Immature natural killer cell (primary cell): ENCODE results near the gene DRD2. TPM values are rescaled to one million over a fixed set of nuclear protein-coding genes. Genes with fewer than 3 reads are reported as not detected.

ENCODE experiments used
- DNase-seq, 3 donors: peaks; one replicate each; pipeline ENCODE4 v3.0.0; 2022; ENCODE audit warnings: mixed read lengths in 1 of 3
- H3K27ac Mint-ChIP-seq, 6 donors: one replicate each; pipeline ENCODE4 v1.8.0; 2020; ENCODE audit warnings: mixed read lengths in 6 of 6, mild to moderate bottlenecking in 5 of 6, inconsistent platforms in 4 of 6, moderate library complexity in 3 of 6
- H3K27me3 Mint-ChIP-seq, 3 donors: one replicate each; pipeline ENCODE4 v1.8.0; 2020 to 2021; ENCODE audit warnings: low read depth in 3 of 3, mild to moderate bottlenecking in 3 of 3, mixed read lengths in 3 of 3, moderate library complexity in 3 of 3, inconsistent platforms in 1 of 3
- H3K36me3 Mint-ChIP-seq, 3 donors: one replicate each; pipeline ENCODE4 v1.8.0; 2020; ENCODE audit warnings: mixed read lengths in 3 of 3, inconsistent platforms in 2 of 3, mild to moderate bottlenecking in 2 of 3
- H3K4me1 Mint-ChIP-seq, 2 donors: one replicate each; pipeline ENCODE4 v1.8.0; 2020; ENCODE audit warnings: inconsistent platforms in 2 of 2, mild to moderate bottlenecking in 2 of 2, mixed read lengths in 2 of 2, moderate library complexity in 1 of 2
- H3K4me3 Mint-ChIP-seq, 5 donors: one replicate each; pipeline ENCODE4 v1.8.0; 2020; ENCODE audit warnings: mild to moderate bottlenecking in 5 of 5, mixed read lengths in 5 of 5, inconsistent platforms in 3 of 5, moderate library complexity in 3 of 5
- H3K9me3 Mint-ChIP-seq, 6 donors: one replicate each; pipeline ENCODE4 v1.8.0; 2020; ENCODE audit warnings: mild to moderate bottlenecking in 6 of 6, mixed read lengths in 6 of 6, inconsistent platforms in 4 of 6, moderate library complexity in 3 of 6
- polyA plus RNA-seq, 3 donors: library from polyadenylated mRNA; unstranded; fragments of 300-500 nt; fragmentation: Illumina TruSeq; gene quantifications; one replicate each; pipeline ENCODE4 v1.2.3, GENCODE V29; 2021

DRD2 gene
- polyA plus RNA-seq, 3 donors from 2014 or later, result not detected

GRCh38 chr11:113411536-113411935, 63.7 kb downstream of the DRD2 start:
- Mint-ChIP-seq H3K9me3 (no peaks in the 10 kb centered on the region), H3K36me3 (no peaks in the 10 kb centered on the region), H3K4me1 (no peaks in the 10 kb centered on the region), H3K4me3 (no peak overlapping the region), H3K27ac (no peak overlapping the region), H3K27me3 (peaks cover 0 to 5% (median 4%) of the 10 kb centered on the region in 3 donors)
- DNase-seq, result no peak

GRCh38 chr11:113410414-113411135, 64.6 kb downstream of the DRD2 start:
- DNase-seq, result no peak
- H3K27me3 Mint-ChIP-seq, result peaks cover 0 to 5% (median 4%) of the 10 kb centered on the region in 3 donors
- no peaks in the 10 kb centered on the region for H3K36me3 Mint-ChIP-seq
- no peak overlapping the region for H3K4me3 Mint-ChIP-seq
- H3K9me3 Mint-ChIP-seq, result no peaks in the 10 kb centered on the region
- H3K4me1 Mint-ChIP-seq, result no peaks in the 10 kb centered on the region
- H3K27ac Mint-ChIP-seq, result no peak overlapping the region

GRCh38 chr11:113409526-113409925, 65.7 kb downstream of the DRD2 start:
- H3K36me3 Mint-ChIP-seq, result no peaks in the 10 kb centered on the region
- no peaks in the 10 kb centered on the region for H3K4me1 Mint-ChIP-seq
- no peaks in the 10 kb centered on the region for H3K9me3 Mint-ChIP-seq
- H3K27me3 Mint-ChIP-seq, result peaks cover 0 to 5% (median 3%) of the 10 kb centered on the region in 3 donors
- no peak overlapping the region for H3K4me3 Mint-ChIP-seq
- DNase-seq, result no peak
- H3K27ac Mint-ChIP-seq, result no peak overlapping the region

- no peak for DNase-seq
- Mint-ChIP-seq H3K4me1 (no peaks in the 10 kb centered on the region), H3K36me3 (no peaks in the 10 kb centered on the region), H3K27me3 (peaks cover 0 to 6% (median 0%) of the 10 kb centered on the region in 3 donors), H3K9me3 (no peaks in the 10 kb centered on the region), H3K27ac (no peak overlapping the region), H3K4me3 (no peak overlapping the region)
Observed at GRCh38 chr11:113408887-113409286, 66.3 kb downstream of the DRD2 start.

- H3K27me3 Mint-ChIP-seq, result peaks cover 0 to 6% (median 0%) of the 10 kb centered on the region in 3 donors
- H3K9me3 Mint-ChIP-seq, result no peaks in the 10 kb centered on the region
- H3K36me3 Mint-ChIP-seq, result no peaks in the 10 kb centered on the region
- no peak overlapping the region for H3K4me3 Mint-ChIP-seq
- H3K4me1 Mint-ChIP-seq, result no peaks in the 10 kb centered on the region
- DNase-seq, result no peak
- no peak overlapping the region for H3K27ac Mint-ChIP-seq
Observed at GRCh38 chr11:113408206-113408605, 67.0 kb downstream of the DRD2 start.

GRCh38 chr11:113407163-113407562, 68.0 kb downstream of the DRD2 start:
- Mint-ChIP-seq H3K9me3 (no peaks in the 10 kb centered on the region), H3K27me3 (peaks cover 0 to 6% (median 0%) of the 10 kb centered on the region in 3 donors), H3K4me1 (no peaks in the 10 kb centered on the region), H3K27ac (peak overlapping the region in 1 of 6 donors; percentile 40), H3K4me3 (no peak overlapping the region), H3K36me3 (no peaks in the 10 kb centered on the region)
- DNase-seq, result no peak

GRCh38 chr11:113405724-113406478, 69.3 kb downstream of the DRD2 start:
- no peak for DNase-seq
- H3K4me3 Mint-ChIP-seq, result no peak overlapping the region
- H3K36me3 Mint-ChIP-seq, result no peaks in the 10 kb centered on the region
- no peaks in the 10 kb centered on the region for H3K4me1 Mint-ChIP-seq
- no peaks in the 10 kb centered on the region for H3K9me3 Mint-ChIP-seq
- H3K27ac Mint-ChIP-seq, result no peak overlapping the region
- peaks cover 0 to 3% (median 0%) of the 10 kb centered on the region in 3 donors for H3K27me3 Mint-ChIP-seq

- DNase-seq, result no peak
- Mint-ChIP-seq H3K4me3 (no peak overlapping the region), H3K27ac (peak overlapping the region in 1 of 6 donors; percentile 44), H3K4me1 (no peaks in the 10 kb centered on the region), H3K9me3 (no peaks in the 10 kb centered on the region), H3K36me3 (no peaks in the 10 kb centered on the region), H3K27me3 (peaks cover 0 to 3% (median 0%) of the 10 kb centered on the region in 3 donors)
Observed at GRCh38 chr11:113404859-113405430, 70.3 kb downstream of the DRD2 start.

GRCh38 chr11:113401718-113402117, 73.5 kb downstream of the DRD2 start:
- peaks cover 0 to 2% (median 0%) of the 10 kb centered on the region in 3 donors for H3K27me3 Mint-ChIP-seq
- no peak overlapping the region for H3K4me3 Mint-ChIP-seq
- H3K9me3 Mint-ChIP-seq, result no peaks in the 10 kb centered on the region
- no peaks in the 10 kb centered on the region for H3K4me1 Mint-ChIP-seq
- H3K27ac Mint-ChIP-seq, result no peak overlapping the region
- DNase-seq, result no peak
- no peaks in the 10 kb centered on the region for H3K36me3 Mint-ChIP-seq

GRCh38 chr11:113400631-113401230, 74.5 kb downstream of the DRD2 start:
- Mint-ChIP-seq H3K4me3 (no peak overlapping the region), H3K27me3 (peaks cover 0 to 1% (median 0%) of the 10 kb centered on the region in 3 donors), H3K27ac (no peak overlapping the region), H3K36me3 (no peaks in the 10 kb centered on the region), H3K9me3 (no peaks in the 10 kb centered on the region), H3K4me1 (no peaks in the 10 kb centered on the region)
- DNase-seq, result no peak

- H3K4me3 Mint-ChIP-seq, result no peak overlapping the region
- no peaks in the 10 kb centered on the region for H3K36me3 Mint-ChIP-seq
- no peak overlapping the region for H3K27ac Mint-ChIP-seq
- DNase-seq, result no peak
- H3K4me1 Mint-ChIP-seq, result no peaks in the 10 kb centered on the region
- H3K9me3 Mint-ChIP-seq, result no peaks in the 10 kb centered on the region
- H3K27me3 Mint-ChIP-seq, result no peaks in the 10 kb centered on the region
Observed at GRCh38 chr11:113398669-113399430, 76.3 kb downstream of the DRD2 start.

- Mint-ChIP-seq H3K27ac (no peak overlapping the region), H3K27me3 (peaks cover 0 to 2% (median 0%) of the 10 kb centered on the region in 3 donors), H3K9me3 (no peaks in the 10 kb centered on the region), H3K36me3 (no peaks in the 10 kb centered on the region), H3K4me3 (no peak overlapping the region), H3K4me1 (no peaks in the 10 kb centered on the region)
- no peak for DNase-seq
Observed at GRCh38 chr11:113397821-113398220, 77.4 kb downstream of the DRD2 start.

- H3K27me3 Mint-ChIP-seq, result peaks cover 0 to 2% (median 0%) of the 10 kb centered on the region in 3 donors
- H3K4me3 Mint-ChIP-seq, result no peak overlapping the region
- no peak overlapping the region for H3K27ac Mint-ChIP-seq
- no peaks in the 10 kb centered on the region for H3K36me3 Mint-ChIP-seq
- H3K9me3 Mint-ChIP-seq, result no peaks in the 10 kb centered on the region
- H3K4me1 Mint-ChIP-seq, result no peaks in the 10 kb centered on the region
- no peak for DNase-seq
Observed at GRCh38 chr11:113397212-113397611, 78.0 kb downstream of the DRD2 start.
